ENCODE measurements around the gene SMYD4.
A peak's percentile ranks its signal among the peaks of the same experiment; 100 is the strongest.
"Not testable (repeated sequence)": the region's sequence is repeated elsewhere in the genome, so short reads cannot be mapped to it uniquely, and the experiment has no call there.

The SMYD4 gene

GRCh38 chr17:1776857-1777256 lies 52.8 kb downstream of the SMYD4 start:
- DNase-seq (ENCODE audit: low read depth) = no peak
- H3K4me3 ChIP-seq (ENCODE audit: low read depth, low read length) = no peak overlapping the region
- TF ChIP-seq MYC (IDR thresholded peaks at IDR 0.05; ENCODE audit: low read depth, low read length) (no peak), POLR2A (IDR thresholded peaks at IDR 0.05; ENCODE audit: extremely low read depth, insufficient read length) (no peak), MAX (IDR thresholded peaks at IDR 0.05; ENCODE audit: low read depth, low read length) (no peak), CTCF (IDR thresholded peaks at IDR 0.05; ENCODE audit: low read depth, low read length) (no peak)

GRCh38 chr17:1776328-1776727 lies 53.4 kb downstream of the SMYD4 start:
- H3K4me3 ChIP-seq (ENCODE audit: low read depth, low read length) = no peak overlapping the region
- no peak for TF ChIP-seq CTCF (IDR thresholded peaks at IDR 0.05; ENCODE audit: low read depth, low read length)
- no peak for TF ChIP-seq MYC (IDR thresholded peaks at IDR 0.05; ENCODE audit: low read depth, low read length)
- no peak for TF ChIP-seq MAX (IDR thresholded peaks at IDR 0.05; ENCODE audit: low read depth, low read length)
- no peak for TF ChIP-seq POLR2A (IDR thresholded peaks at IDR 0.05; ENCODE audit: extremely low read depth, insufficient read length)
- no peak for DNase-seq (ENCODE audit: low read depth)

GRCh38 chr17:1774390-1775176 lies 55.1 kb downstream of the SMYD4 start:
- no peak overlapping the region for H3K4me3 ChIP-seq (ENCODE audit: low read depth, low read length)
- no peak for DNase-seq (ENCODE audit: low read depth)
- no peak for TF ChIP-seq MYC (IDR thresholded peaks at IDR 0.05; ENCODE audit: low read depth, low read length)
- TF ChIP-seq CTCF (IDR thresholded peaks at IDR 0.05; ENCODE audit: low read depth, low read length) = no peak
- TF ChIP-seq MAX (IDR thresholded peaks at IDR 0.05; ENCODE audit: low read depth, low read length) = no peak
- TF ChIP-seq POLR2A (IDR thresholded peaks at IDR 0.05; ENCODE audit: extremely low read depth, insufficient read length) = no peak

GRCh38 chr17:1773696-1774181 lies 56.0 kb downstream of the SMYD4 start:
- TF ChIP-seq MAX (IDR thresholded peaks at IDR 0.05; ENCODE audit: low read depth, low read length) (no peak), POLR2A (IDR thresholded peaks at IDR 0.05; ENCODE audit: extremely low read depth, insufficient read length) (no peak), CTCF (IDR thresholded peaks at IDR 0.05; ENCODE audit: low read depth, low read length) (no peak), MYC (IDR thresholded peaks at IDR 0.05; ENCODE audit: low read depth, low read length) (no peak)
- H3K4me3 ChIP-seq (ENCODE audit: low read depth, low read length) = no peak overlapping the region
- DNase-seq (ENCODE audit: low read depth) = no peak

- not testable (repeated sequence) for DNase-seq (ENCODE audit: low read depth); H3K4me3 ChIP-seq (ENCODE audit: low read depth, low read length)
These were observed 56.6 kb downstream of the SMYD4 start for GRCh38 chr17:1773000-1773695.

- DNase-seq (ENCODE audit: low read depth) = peak; percentile 12
- H3K4me3 ChIP-seq (ENCODE audit: low read depth, low read length) = no peak overlapping the region
- no peak for TF ChIP-seq MAX (IDR thresholded peaks at IDR 0.05; ENCODE audit: low read depth, low read length)
- TF ChIP-seq CTCF (IDR thresholded peaks at IDR 0.05; ENCODE audit: low read depth, low read length) = no peak
- no peak for TF ChIP-seq POLR2A (IDR thresholded peaks at IDR 0.05; ENCODE audit: extremely low read depth, insufficient read length)
- no peak for TF ChIP-seq MYC (IDR thresholded peaks at IDR 0.05; ENCODE audit: low read depth, low read length)
These were observed 59.8 kb downstream of the SMYD4 start for GRCh38 chr17:1769822-1770477.

All from NB4 (cell line).